Bronchial epithelial cell (primary cell): Measurements from ENCODE around the gene PIM1. TPM values are rescaled to one million over a fixed set of nuclear protein-coding genes. Genes with fewer than 3 reads are reported as not detected.

Source experiments
- DNase-seq: peaks from one replicate; pipeline ENCODE4 v3.0.0-alpha.2; 2010; ENCODE audit warnings: low read depth
- FAIRE-seq: peaks from 2 replicates; lab custom pipeline; 2011; peaks lifted over from hg19 to GRCh38; lab: Jason Lieb, UNC
- H3K27me3 ChIP-seq: 2 replicates; pipeline ENCODE4 v1.5.1; 2011; ENCODE audit warnings: low read length; ENCODE audit not compliant: control insufficient read depth, insufficient read depth
- H3K36me3 ChIP-seq: 2 replicates; pipeline ENCODE4 v1.5.1; 2011; ENCODE audit warnings: low read length; ENCODE audit not compliant: control insufficient read depth, insufficient read depth
- H3K4me3 ChIP-seq: 2 replicates; pipeline ENCODE4 v1.5.1; 2011; ENCODE audit warnings: mild to moderate bottlenecking, low read depth, low read length, control low read depth
- total RNA-seq: library from RNA; depleted of rRNA; stranded (reverse); fragments of >200 nt; gene quantifications from 2 replicates; pipeline ENCODE4 v1.2.1, GENCODE V29; 2014
- TF ChIP-seq, protein P1 (sequence below): IDR thresholded peaks from 2 replicates; pipeline ENCODE4 v1.5.1; 2011; ENCODE audit warnings: mild to moderate bottlenecking, moderate library complexity, low read length, control low read depth, inconsistent platforms; ENCODE audit not compliant: insufficient read depth, severe bottlenecking

The PIM1 gene
- total RNA-seq, 1 donor from 2014 or later = 29.2 TPM

DNA sequence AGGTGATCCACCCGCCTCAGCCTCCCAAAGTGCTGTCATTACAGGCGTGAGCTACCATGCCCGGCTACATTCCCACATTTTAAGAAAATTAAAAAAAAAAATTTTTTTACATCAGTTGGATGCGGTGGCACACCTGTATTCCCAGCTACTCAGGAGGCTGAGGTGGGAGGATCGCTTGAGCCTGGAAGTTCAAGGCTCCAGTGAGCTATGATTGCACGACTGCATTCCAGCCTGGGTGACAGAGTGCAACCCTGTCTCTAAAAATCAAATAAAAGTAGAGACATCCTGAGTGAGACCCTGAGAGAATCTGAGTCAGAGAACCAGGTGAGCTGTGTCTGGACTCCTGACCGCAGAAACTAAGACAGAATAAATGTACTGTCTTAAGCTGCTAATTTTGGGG lies 38.8 kb downstream of the PIM1 start:
- FAIRE-seq = no peak
- H3K4me3 ChIP-seq = no peak overlapping the region
- no peaks in the 10 kb centered on the region for H3K27me3 ChIP-seq
- no peaks in the 10 kb centered on the region for H3K36me3 ChIP-seq
- DNase-seq = no peak
- TF ChIP-seq, protein P1, sequence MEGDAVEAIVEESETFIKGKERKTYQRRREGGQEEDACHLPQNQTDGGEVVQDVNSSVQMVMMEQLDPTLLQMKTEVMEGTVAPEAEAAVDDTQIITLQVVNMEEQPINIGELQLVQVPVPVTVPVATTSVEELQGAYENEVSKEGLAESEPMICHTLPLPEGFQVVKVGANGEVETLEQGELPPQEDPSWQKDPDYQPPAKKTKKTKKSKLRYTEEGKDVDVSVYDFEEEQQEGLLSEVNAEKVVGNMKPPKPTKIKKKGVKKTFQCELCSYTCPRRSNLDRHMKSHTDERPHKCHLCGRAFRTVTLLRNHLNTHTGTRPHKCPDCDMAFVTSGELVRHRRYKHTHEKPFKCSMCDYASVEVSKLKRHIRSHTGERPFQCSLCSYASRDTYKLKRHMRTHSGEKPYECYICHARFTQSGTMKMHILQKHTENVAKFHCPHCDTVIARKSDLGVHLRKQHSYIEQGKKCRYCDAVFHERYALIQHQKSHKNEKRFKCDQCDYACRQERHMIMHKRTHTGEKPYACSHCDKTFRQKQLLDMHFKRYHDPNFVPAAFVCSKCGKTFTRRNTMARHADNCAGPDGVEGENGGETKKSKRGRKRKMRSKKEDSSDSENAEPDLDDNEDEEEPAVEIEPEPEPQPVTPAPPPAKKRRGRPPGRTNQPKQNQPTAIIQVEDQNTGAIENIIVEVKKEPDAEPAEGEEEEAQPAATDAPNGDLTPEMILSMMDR = no peak

DNA sequence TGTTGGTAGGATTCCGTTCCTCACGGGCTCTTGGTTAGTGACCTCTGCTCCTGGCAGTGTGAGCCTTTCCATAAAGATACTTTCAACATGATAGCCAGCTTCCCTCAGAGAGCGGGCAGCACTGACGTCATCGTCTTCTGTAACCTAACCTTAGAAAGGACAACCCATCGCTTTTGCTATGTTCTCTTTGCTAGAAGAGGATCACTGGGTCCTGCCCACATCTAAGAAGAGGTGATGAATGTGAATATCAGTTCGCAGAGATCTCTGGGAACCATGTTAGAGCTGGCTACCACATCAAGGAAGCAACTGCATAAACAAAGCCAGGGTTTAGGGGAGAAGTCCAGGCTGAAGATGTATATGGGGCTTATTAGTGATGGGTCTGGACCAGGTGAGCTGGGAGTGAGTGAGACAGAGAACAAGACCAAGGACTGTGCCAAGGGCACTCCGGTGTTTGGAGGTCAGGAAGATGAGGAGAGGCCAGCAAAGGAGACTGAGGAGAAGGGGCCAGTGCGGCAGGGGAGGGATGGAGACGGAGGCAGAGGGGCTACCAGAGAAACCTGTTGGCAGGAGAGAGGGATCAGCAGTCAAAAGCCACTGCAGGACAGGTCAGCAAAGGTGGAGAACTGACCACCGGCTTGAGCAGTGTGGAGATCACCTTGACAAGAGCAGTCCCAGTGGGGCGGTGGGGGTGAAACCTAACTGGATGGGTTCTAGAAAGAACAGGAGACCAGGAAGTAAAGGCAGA lies 39.7 kb downstream of the PIM1 start:
- H3K4me3 ChIP-seq = no peak overlapping the region
- TF ChIP-seq, protein P1 = no peak
- DNase-seq = no peak
- FAIRE-seq = no peak
- no peaks in the 10 kb centered on the region for H3K27me3 ChIP-seq
- H3K36me3 ChIP-seq = no peaks in the 10 kb centered on the region

DNA sequence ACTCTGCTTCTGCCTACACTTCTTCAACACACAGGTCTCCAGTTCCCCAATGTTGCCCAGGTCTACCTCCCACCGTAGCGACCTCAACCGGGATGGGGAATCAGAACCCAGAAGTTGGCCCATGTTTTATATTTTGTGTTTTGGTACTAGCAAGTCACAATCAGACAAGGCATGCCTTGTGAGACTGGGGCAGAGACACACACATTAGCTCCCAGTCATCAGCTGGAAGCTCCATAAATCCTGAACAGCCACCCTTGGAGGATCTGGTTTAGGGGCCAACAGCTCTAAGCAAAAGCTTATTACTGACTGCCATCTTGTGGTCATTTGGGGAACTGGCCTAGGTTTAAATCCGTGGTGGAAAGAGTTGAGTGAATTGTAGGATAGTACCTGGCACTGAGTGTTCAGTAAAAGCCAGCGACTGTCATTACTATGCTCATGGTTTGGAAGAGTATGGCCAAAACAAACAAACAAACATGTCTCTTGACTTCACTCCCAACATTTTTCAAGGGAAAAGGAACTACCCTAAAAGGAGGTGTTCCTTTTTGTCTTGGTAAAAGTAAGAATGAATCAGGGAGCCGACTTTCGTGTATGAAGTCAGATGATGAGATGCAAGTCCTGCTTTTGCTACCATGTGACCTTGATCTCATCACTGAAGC lies 40.5 kb downstream of the PIM1 start:
- Histone ChIP-seq H3K4me3 (no peak overlapping the region), H3K36me3 (no peaks in the 10 kb centered on the region), H3K27me3 (no peaks in the 10 kb centered on the region)
- FAIRE-seq = no peak
- DNase-seq = peak; percentile 68
- TF ChIP-seq, protein P1 = peak; percentile 84

DNA sequence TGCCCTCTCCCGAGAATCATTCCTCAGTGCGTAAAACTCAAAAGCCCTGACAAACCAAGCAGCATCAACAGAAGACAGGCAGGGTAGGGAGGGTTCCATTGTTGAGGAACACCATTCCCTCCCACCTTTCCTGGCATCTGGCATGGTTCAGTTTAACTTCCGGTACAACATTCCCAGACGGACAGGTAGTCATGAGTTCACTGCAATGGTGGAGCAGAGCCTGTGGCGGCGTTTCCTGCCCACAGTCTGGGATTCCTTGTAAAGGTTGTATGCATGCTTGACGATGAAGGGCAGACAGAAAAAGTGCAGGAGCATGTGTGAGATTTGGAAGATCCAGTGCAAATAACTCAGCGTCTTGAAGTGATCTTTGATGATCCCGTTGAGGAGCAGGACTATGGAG lies 42.3 kb downstream of the PIM1 start:
- H3K36me3 ChIP-seq = no peaks in the 10 kb centered on the region
- H3K27me3 ChIP-seq = no peaks in the 10 kb centered on the region
- DNase-seq (no peak), FAIRE-seq (no peak)
- H3K4me3 ChIP-seq = no peak overlapping the region
- TF ChIP-seq, protein P1 = no peak

DNA sequence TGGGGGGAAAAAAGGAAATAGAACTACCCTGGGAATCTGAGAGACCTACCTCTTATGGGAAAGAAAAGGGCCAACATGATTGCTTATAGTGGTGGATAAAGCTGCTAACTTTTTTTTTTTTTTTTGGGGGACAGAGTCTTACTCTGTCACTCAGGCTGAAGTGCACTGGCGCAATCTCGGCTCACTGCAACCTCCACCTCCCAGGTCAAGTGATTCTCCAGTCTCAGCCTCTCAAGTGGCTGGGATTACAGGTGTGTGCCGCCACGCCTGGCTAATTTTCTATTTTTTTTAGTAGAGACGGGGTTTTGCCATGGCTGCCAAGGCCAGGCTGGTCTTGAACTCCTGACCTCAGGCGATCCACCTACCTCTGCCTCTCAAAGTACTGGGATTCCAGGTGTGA lies 48.1 kb downstream of the PIM1 start:
- H3K4me3 ChIP-seq = no peak overlapping the region
- no peaks in the 10 kb centered on the region for H3K36me3 ChIP-seq
- TF ChIP-seq, protein P1 = no peak
- FAIRE-seq (no peak), DNase-seq (no peak)
- no peaks in the 10 kb centered on the region for H3K27me3 ChIP-seq

DNA sequence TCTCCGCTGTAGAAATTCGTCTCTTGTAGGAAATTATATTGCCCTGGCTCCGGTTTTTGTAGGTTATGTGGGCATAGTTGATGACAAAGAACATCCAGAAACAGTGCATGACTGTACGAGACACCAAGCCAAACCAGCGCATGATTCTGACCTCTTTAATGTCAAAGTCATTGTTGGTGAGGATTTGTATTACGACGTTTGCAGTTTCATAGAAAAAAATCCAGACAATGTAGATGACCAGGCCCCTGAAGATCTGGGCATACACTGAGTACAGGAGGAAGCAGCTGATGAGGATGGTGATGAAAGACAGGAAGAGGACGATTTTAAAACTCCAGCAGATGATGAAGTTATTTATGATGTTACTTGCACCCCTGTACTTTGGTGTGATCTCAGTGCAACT lies 48.6 kb downstream of the PIM1 start:
- Histone ChIP-seq H3K36me3 (no peaks in the 10 kb centered on the region), H3K27me3 (no peaks in the 10 kb centered on the region), H3K4me3 (no peak overlapping the region)
- TF ChIP-seq, protein P1 = no peak
- FAIRE-seq = no peak
- no peak for DNase-seq
